Heart left ventricle (tissue), 16 donors: ENCODE data around the gene SRSF3. TPM values are rescaled to one million over a fixed set of nuclear protein-coding genes. Genes with fewer than 3 reads are reported as not detected.
"Not testable (repeated sequence)": the region's sequence is repeated elsewhere in the genome, so short reads cannot be mapped to it uniquely, and the experiment has no call there.

Experiments
- ATAC-seq, 4 donors: fragments of 200-7000 bp; cut with Tn5 transposase; one replicate each; pipeline ENCODE4 v1.9.1; 2020 to 2022; ENCODE audit warnings: moderate library complexity in 4 of 4, mild to moderate bottlenecking in 3 of 4, moderate number of reproducible peaks in 1 of 4
- DNase-seq, 5 donors: peaks; one replicate each; pipeline ENCODE4 v3.0.0-alpha.2; 2020
- H3K27ac ChIP-seq, 12 donors: fragments of 200-600 bp; sonication (generic) in 4 of 12; one replicate each; pipeline versions ENCODE4 v1.5.0 to v1.8.0; 2016 to 2022; ENCODE audit warnings: mild to moderate bottlenecking in 2 of 12
- H3K27me3 ChIP-seq, 9 donors: fragments of 200-600 bp; sonication (generic) in 2 of 9; one replicate each; pipeline versions ENCODE4 v1.5.1 to v1.8.0; 2016 to 2022; ENCODE audit warnings: mild to moderate bottlenecking in 3 of 9
- H3K36me3 ChIP-seq, 9 donors: fragments of 200-600 bp; sonication (generic) in 2 of 9; one replicate each; pipeline versions ENCODE4 v1.5.0 to v1.8.0; 2018 to 2022; ENCODE audit warnings: mild to moderate bottlenecking in 2 of 9
- H3K4me1 ChIP-seq, 12 donors: fragments of 200-600 bp; sonication (generic) in 4 of 12; one replicate each; pipeline versions ENCODE4 v1.5.0 to v1.8.0; 2016 to 2022; ENCODE audit warnings: mild to moderate bottlenecking in 3 of 12
- H3K4me3 ChIP-seq, 12 donors: fragments of 200-600 bp; sonication (generic) in 4 of 12; one replicate each; pipeline versions ENCODE4 v1.5.0 to v1.8.0; 2017 to 2022; ENCODE audit warnings: mild to moderate bottlenecking in 9 of 12, moderate library complexity in 4 of 12
- H3K9me3 ChIP-seq, 12 donors: fragments of 200-600 bp; sonication (generic) in 4 of 12; one replicate each; pipeline versions ENCODE4 v1.5.0 to v1.8.0; 2016 to 2022; ENCODE audit warnings: mild to moderate bottlenecking in 1 of 12
- CTCF ChIP-seq, 12 donors: fragments of 200-600 bp; sonication (generic) in 4 of 12; IDR thresholded peaks; one replicate each; pipeline versions ENCODE4 v1.5.0 to v1.8.0; 2018 to 2022; ENCODE audit warnings: antibody characterized with exemption in 12 of 12, mild to moderate bottlenecking in 5 of 12
- POLR2A ChIP-seq, 2 donors: fragments of 450-650 bp; IDR thresholded peaks; one replicate each; pipeline ENCODE4 v1.6.1; 2017; ENCODE audit warnings: antibody characterized with exemption in 2 of 2, mild to moderate bottlenecking in 2 of 2, moderate library complexity in 2 of 2
- WGBS, 4 donors: extraction: QIAGEN DNeasy Blood & Tissue Kit in 2 of 4; methylation state at CpG; one replicate each; pipeline versions ENCODE4 v1.1.5 to v1.1.7; 2013 to 2018; 5-methylcytosine and 5-hydroxymethylcytosine counted together
- intact Hi-C, 10 donors: fragments of 100-400 bp; cut with DNase I; formaldehyde crosslinking; loops; one replicate each; pipeline versions ENCODE4 v1.11.1 to v1.14.2; 2022
- polyA plus RNA-seq, 2 donors: library from polyadenylated mRNA; stranded (reverse); fragments of 200-250 nt; gene quantifications; one replicate each; pipeline ENCODE4 v1.2.3, GENCODE V29; 2013
- total RNA-seq, 9 donors: library from RNA; depleted of rRNA in 2 of 9; stranded (reverse); fragments of >200 nt in 2 of 9; fragmentation: NEBNext Ultra II Directional in 3 of 9; extraction: Animal tissue kit (Norgen Biotek cat#: 25700) in 3 of 9; gene quantifications; one replicate each; pipeline versions ENCODE4 v1.1.0 to v1.2.4, GENCODE V29; 2016 to 2023
- donor health status: ischemic (EF 13 %, LVEDD 7.1; RV severe dilation, severe dysfunction).
- donor health status: healthy with polysubstance abuse.
- donor health status: DM: no; HTN: yes; CAD: no.
- donor health status: DM: no; HTN: no; CAD: no.
- donor health status: ischemic (EF 25% LVEDD 6.9; RV normal size, moderate dysfunction).
- donor health status: ischemic (EF 25% LVEDD 5.7; RV mildly dilated, moderate dysfunction).
- donor health status: healthy.
- donor health status: DM: yes; HTN: yes; CAD: no.
- donor health status: ischemic (EF 35%, LVEDD 5.7; RV mildly dilated, moderate dysfunction).
- donor health status: nonischemic (EF 11% LVEDD 7.7; RV severe dilation, severe dysfunction).
- donor health status: DM: yes; HTN: yes; CAD: no.
- donor health status: PGD.
- donor health status: ischemic (EF 29% LVEDD 5.4; RV normal size, mild dysfunction).
- donor health status: nonischemic (EF 23%, LVEDD 6.1; RV moderate dilation, normal function).

SRSF3 gene
- total and polyA plus RNA-seq, 11 donors: 43.2 to 215 (median 111) TPM

- Histone ChIP-seq H3K27ac (peak overlapping the region; percentile 47 to 83 (median 59)), H3K4me1 (peaks cover 0 to 20% (median 6%) of the 10 kb centered on the region in 12 donors), H3K36me3 (no peaks in the 10 kb centered on the region), H3K9me3 (no peaks in the 10 kb centered on the region), H3K4me3 (peak overlapping the region in 2 of 12 donors; percentile 13 to 24), H3K27me3 (no peaks in the 10 kb centered on the region)
- DNase-seq (no peak), ATAC-seq (no peak)
- intact Hi-C loops: no loop called here
- TF ChIP-seq POLR2A (IDR thresholded peaks at IDR 0.05) (no peak), CTCF (IDR thresholded peaks at IDR 0.05) (no peak)
- WGBS, 4 donors: 76 to 84% (median 81%) methylated on average over 8 of the region's 8 CpGs
Measured at GRCh38 chr6:36580184-36580526, 14.0 kb upstream of the SRSF3 start.

- H3K4me3 ChIP-seq: no peak overlapping the region
- 70 to 93% (median 81%) methylated on average over 4 of the region's 4 CpGs for WGBS, 4 donors
- DNase-seq: no peak
- intact Hi-C loops: no loop called here
- no peaks in the 10 kb centered on the region for H3K27me3 ChIP-seq
- no peak for ATAC-seq
- TF ChIP-seq CTCF (IDR thresholded peaks at IDR 0.05) (no peak), POLR2A (IDR thresholded peaks at IDR 0.05) (no peak)
- no peak overlapping the region for H3K27ac ChIP-seq
- peaks cover 0 to 20% (median 6%) of the 10 kb centered on the region in 12 donors for H3K4me1 ChIP-seq
- H3K36me3 ChIP-seq: no peaks in the 10 kb centered on the region
- H3K9me3 ChIP-seq: no peaks in the 10 kb centered on the region
Measured at GRCh38 chr6:36581716-36582115, 12.4 kb upstream of the SRSF3 start.

DNA sequence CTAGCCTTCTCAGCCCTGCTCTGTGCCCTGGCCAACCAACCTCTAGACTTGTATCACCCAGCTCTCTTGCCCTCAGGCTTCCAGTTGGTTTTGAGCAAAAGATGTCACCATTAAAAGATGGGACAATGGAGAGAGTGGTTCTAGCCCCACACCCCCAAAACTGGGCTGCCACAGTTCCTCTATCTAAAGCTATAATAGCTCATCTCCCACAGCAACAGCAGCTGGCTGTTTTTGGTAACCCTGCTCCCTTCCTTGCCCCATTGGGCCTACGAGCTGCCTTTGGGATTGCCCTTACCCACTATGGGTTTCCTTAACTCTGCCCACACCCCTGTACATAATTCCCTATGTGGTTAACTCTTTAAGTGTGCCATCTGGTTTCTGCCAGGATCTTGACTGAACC, 7.6 kb upstream of the SRSF3 start:
- no peak for TF ChIP-seq POLR2A (IDR thresholded peaks at IDR 0.05)
- no peak for TF ChIP-seq CTCF (IDR thresholded peaks at IDR 0.05)
- Histone ChIP-seq H3K4me1 (no peaks in the 10 kb centered on the region), H3K36me3 (no peaks in the 10 kb centered on the region), H3K4me3 (no peak overlapping the region), H3K27ac (no peak overlapping the region), H3K27me3 (no peaks in the 10 kb centered on the region), H3K9me3 (no peaks in the 10 kb centered on the region)
- DNase-seq: no peak
- 84 to 94% (median 87%) methylated on average over 1 of the region's 1 CpG for WGBS, 4 donors
- intact Hi-C loops: no loop called here
- no peak for ATAC-seq

- H3K27me3 ChIP-seq, H3K36me3 ChIP-seq, H3K9me3 ChIP-seq, intact Hi-C loops, DNase-seq, H3K4me3 ChIP-seq, ATAC-seq, H3K27ac ChIP-seq: not testable (repeated sequence)
- peaks cover 0 to 13% (median 6%) of the 10 kb centered on the region in 12 donors for H3K4me1 ChIP-seq
- 95 to 97% (median 96%) methylated on average over 9 of the region's 9 CpGs for WGBS, 4 donors
Measured at GRCh38 chr6:36589025-36589400, 5.1 kb upstream of the SRSF3 start.

- no peak for DNase-seq
- ATAC-seq: no peak
- H3K4me3 ChIP-seq: no peak overlapping the region
- intact Hi-C loops: loop anchor here in 8 of 10 donors (5.0 to 10.0 kb wide), 4 partner anchors 43 to 165 kb away; partner anchors contain the start of genes KCTD20 (in 5 of the 8), PXT1 (in 5 of the 8) and STK38 (in 3 of the 8)
- H3K9me3 ChIP-seq: no peaks in the 10 kb centered on the region
- H3K4me1 ChIP-seq: peaks cover 0 to 13% (median 6%) of the 10 kb centered on the region in 12 donors
- WGBS, 4 donors: 50 to 92% (median 75%) methylated on average over 1 of the region's 1 CpG
- no peak overlapping the region for H3K27ac ChIP-seq
- H3K27me3 ChIP-seq: no peaks in the 10 kb centered on the region
- TF ChIP-seq CTCF (IDR thresholded peaks at IDR 0.05) (no peak), POLR2A (IDR thresholded peaks at IDR 0.05) (no peak)
- H3K36me3 ChIP-seq: peaks cover 0 to 2% (median 0%) of the 10 kb centered on the region in 9 donors
Measured at GRCh38 chr6:36590237-36590636, 3.9 kb upstream of the SRSF3 start.
